KMS-11 (cell line): ENCODE measurements around the gene LMO7.

Source experiments
- H2AFZ ChIP-seq: fragments of 200-600 bp; sonication (generic); 2 replicates; pipeline ENCODE4 v1.6.1; 2016; ENCODE audit warnings: antibody characterized with exemption, mixed run types, low read depth
- H3K27ac ChIP-seq: fragments of 200-600 bp; sonication (generic); 2 replicates; pipeline ENCODE4 v1.6.1; 2016; ENCODE audit warnings: mild to moderate bottlenecking, mixed run types
- H3K27me3 ChIP-seq: fragments of 200-600 bp; sonication (generic); 2 replicates; pipeline ENCODE4 v1.6.1; 2017; ENCODE audit warnings: mild to moderate bottlenecking, low read depth, mixed run types, moderate library complexity; ENCODE audit not compliant: insufficient read depth
- H3K36me3 ChIP-seq: fragments of 200-600 bp; sonication (generic); 2 replicates; pipeline ENCODE4 v1.6.1; 2017; ENCODE audit warnings: mild to moderate bottlenecking, mixed run types; ENCODE audit not compliant: insufficient read depth
- H3K4me1 ChIP-seq: fragments of 200-600 bp; sonication (generic); 2 replicates; pipeline ENCODE4 v1.6.1; 2016; ENCODE audit warnings: mild to moderate bottlenecking, low read depth, mixed run types; ENCODE audit not compliant: poor library complexity, severe bottlenecking
- H3K4me2 ChIP-seq: fragments of 200-600 bp; sonication (generic); 2 replicates; pipeline ENCODE4 v1.7.0; 2016; ENCODE audit warnings: mild to moderate bottlenecking, mixed run types
- H3K4me3 ChIP-seq: fragments of 200-600 bp; sonication (generic); IDR thresholded peaks from 2 replicates; pipeline ENCODE4 v1.6.1; 2017; ENCODE audit warnings: low read depth, low read length, mixed read lengths; ENCODE audit not compliant: insufficient read depth
- H3K79me2 ChIP-seq: fragments of 200-600 bp; sonication (generic); 2 replicates; pipeline ENCODE4 v1.6.1; 2016; ENCODE audit warnings: low read depth, mixed run types; ENCODE audit not compliant: insufficient read depth
- H3K9ac ChIP-seq: fragments of 200-600 bp; sonication (generic); 2 replicates; pipeline ENCODE4 v1.6.1; 2016; ENCODE audit warnings: mild to moderate bottlenecking, mixed run types
- H4K20me1 ChIP-seq: fragments of 200-600 bp; sonication (generic); 2 replicates; pipeline ENCODE4 v1.6.1; 2016; ENCODE audit warnings: mild to moderate bottlenecking, mixed run types; ENCODE audit not compliant: insufficient read depth
- TF ChIP-seq, protein P1 (sequence below): fragments of 200-600 bp; sonication (generic); conservative IDR thresholded peaks from 2 replicates; pipeline ENCODE4 v1.6.1; 2017; ENCODE audit warnings: low read depth, mild to moderate bottlenecking, antibody characterized with exemption, low read length, moderate library complexity, mixed read lengths

Gene LMO7

DNA sequence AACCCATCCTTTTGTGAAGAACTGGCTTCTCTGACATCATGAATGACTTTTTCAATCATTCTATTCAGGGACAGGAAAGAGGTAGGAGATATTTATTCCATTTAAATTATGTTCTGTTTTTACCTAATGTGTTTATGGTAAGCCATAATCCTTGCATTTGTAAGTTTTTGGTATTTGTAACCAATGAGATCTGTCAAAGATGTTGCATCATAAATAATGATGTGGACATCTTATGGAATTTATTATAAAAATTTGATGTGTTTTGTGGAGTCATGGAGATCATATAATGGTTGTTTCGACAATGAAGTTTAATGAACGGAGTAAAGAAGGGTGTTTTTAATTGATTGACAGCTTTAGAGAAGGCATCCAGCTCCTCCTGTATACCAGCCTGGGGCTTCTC is 67.6 kb downstream of the LMO7 start:
- no peaks in the 10 kb centered on the region for H3K36me3 ChIP-seq
- no peaks in the 10 kb centered on the region for H3K27me3 ChIP-seq
- H3K4me2 ChIP-seq, result no peak overlapping the region
- H4K20me1 ChIP-seq, result no peaks in the 10 kb centered on the region
- H3K4me3 ChIP-seq, result no peak overlapping the region
- TF ChIP-seq, protein P1, sequence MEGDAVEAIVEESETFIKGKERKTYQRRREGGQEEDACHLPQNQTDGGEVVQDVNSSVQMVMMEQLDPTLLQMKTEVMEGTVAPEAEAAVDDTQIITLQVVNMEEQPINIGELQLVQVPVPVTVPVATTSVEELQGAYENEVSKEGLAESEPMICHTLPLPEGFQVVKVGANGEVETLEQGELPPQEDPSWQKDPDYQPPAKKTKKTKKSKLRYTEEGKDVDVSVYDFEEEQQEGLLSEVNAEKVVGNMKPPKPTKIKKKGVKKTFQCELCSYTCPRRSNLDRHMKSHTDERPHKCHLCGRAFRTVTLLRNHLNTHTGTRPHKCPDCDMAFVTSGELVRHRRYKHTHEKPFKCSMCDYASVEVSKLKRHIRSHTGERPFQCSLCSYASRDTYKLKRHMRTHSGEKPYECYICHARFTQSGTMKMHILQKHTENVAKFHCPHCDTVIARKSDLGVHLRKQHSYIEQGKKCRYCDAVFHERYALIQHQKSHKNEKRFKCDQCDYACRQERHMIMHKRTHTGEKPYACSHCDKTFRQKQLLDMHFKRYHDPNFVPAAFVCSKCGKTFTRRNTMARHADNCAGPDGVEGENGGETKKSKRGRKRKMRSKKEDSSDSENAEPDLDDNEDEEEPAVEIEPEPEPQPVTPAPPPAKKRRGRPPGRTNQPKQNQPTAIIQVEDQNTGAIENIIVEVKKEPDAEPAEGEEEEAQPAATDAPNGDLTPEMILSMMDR, result no peak
- no peaks in the 10 kb centered on the region for H3K4me1 ChIP-seq
- H3K9ac ChIP-seq, result no peak overlapping the region
- no peaks in the 10 kb centered on the region for H3K79me2 ChIP-seq
- no peak overlapping the region for H3K27ac ChIP-seq
- no peak overlapping the region for H2AFZ ChIP-seq

DNA sequence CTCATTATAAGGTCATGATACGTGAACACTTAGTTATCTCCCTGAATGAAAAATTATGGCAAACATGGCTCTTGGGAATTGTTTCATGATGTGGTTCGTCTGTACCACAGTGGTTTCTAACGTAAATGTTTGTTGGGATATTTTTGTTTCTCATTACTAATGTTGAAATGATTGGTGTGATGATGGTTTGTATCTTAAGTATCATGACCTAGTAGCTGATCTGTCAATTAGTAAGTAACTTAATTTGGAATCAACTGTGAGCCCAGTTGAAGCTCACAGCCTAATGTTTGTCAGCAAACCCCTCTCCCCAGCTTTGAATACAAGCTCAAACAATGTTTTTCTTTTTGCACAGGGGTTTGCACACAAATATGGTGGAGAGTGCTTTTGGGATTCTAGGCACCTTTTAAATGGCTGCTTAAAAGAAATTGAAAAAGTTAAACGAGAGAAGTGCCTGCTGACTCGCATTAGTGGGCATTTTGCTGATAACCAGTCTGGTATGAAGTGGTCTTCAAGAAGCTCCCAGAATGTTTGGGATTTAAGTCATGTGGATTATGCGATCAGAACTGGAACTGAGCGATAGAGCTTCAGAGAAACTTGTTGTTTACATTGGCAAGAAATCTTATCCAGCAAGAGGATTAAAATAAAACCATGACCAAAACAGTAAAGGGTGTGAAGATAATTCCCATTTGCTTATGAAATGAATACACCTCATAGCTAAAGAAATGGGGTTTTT is 68.2 kb downstream of the LMO7 start:
- Histone ChIP-seq H3K79me2 (no peaks in the 10 kb centered on the region), H3K27ac (no peak overlapping the region), H4K20me1 (no peaks in the 10 kb centered on the region), H3K4me2 (no peak overlapping the region), H2AFZ (no peak overlapping the region), H3K4me3 (no peak overlapping the region), H3K27me3 (no peaks in the 10 kb centered on the region), H3K36me3 (no peaks in the 10 kb centered on the region), H3K4me1 (no peaks in the 10 kb centered on the region), H3K9ac (no peak overlapping the region)
- TF ChIP-seq, protein P1, result no peak

DNA sequence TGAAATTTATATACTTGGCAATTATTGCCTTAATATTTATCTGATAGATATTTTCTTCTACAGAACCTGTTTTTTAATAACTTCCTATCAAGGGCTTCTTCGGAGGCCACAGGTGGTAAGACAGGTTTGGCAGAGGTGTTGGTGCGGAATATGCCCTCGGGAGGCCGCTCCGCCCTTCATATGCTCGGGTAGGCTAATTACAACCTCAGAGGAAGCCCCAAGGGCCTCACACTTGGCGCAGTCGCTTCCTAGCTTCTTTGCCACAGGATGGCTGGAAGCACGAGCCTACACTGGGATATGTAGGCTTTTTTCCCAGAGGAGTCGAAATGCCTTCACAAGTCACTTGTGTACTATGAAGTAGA is 68.8 kb downstream of the LMO7 start:
- Histone ChIP-seq H3K9ac (no peak overlapping the region), H3K36me3 (no peaks in the 10 kb centered on the region), H3K4me1 (no peaks in the 10 kb centered on the region), H4K20me1 (no peaks in the 10 kb centered on the region), H3K27me3 (no peaks in the 10 kb centered on the region), H3K79me2 (no peaks in the 10 kb centered on the region), H3K4me2 (no peak overlapping the region), H2AFZ (no peak overlapping the region), H3K27ac (no peak overlapping the region), H3K4me3 (no peak overlapping the region)
- TF ChIP-seq, protein P1, result no peak

DNA sequence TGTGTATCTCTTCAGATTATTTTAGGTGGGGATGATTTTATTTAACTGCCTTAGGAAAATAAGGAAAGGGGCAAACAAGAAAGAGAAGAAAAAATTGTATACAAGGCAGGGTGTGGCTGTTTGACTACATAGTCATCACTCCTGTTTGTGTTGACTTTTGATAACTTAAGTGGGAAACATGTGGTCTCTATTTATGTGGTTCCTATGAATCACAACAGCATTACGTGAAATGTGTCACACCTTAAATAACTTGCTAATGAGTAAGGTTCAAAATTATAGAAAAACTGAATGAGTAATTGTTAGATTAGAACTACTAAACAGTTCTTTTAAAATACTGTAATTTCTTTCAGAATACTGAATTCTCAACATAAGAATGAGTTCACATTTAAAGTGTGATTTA is 69.3 kb downstream of the LMO7 start:
- Histone ChIP-seq H3K9ac (no peak overlapping the region), H3K4me1 (no peaks in the 10 kb centered on the region), H4K20me1 (no peaks in the 10 kb centered on the region), H3K27ac (no peak overlapping the region), H3K27me3 (no peaks in the 10 kb centered on the region), H3K4me3 (no peak overlapping the region), H2AFZ (no peak overlapping the region), H3K79me2 (no peaks in the 10 kb centered on the region), H3K4me2 (no peak overlapping the region), H3K36me3 (no peaks in the 10 kb centered on the region)
- TF ChIP-seq, protein P1, result no peak
